Skeletal muscle tissue (tissue), 4 donors: Measurements from ENCODE around the gene FCN1. TPM values are rescaled to one million over a fixed set of nuclear protein-coding genes. Genes with fewer than 3 reads are reported as not detected.

Source experiments
- H3K27ac ChIP-seq: one replicate; pipeline ENCODE4 v1.7.0; 2013; ENCODE audit warnings: mild to moderate bottlenecking, low read depth, low read length, inconsistent platforms
- H3K27me3 ChIP-seq, 3 donors: one replicate each; pipeline ENCODE4 v1.7.0; 2013; ENCODE audit warnings: low read length in 3 of 3; ENCODE audit not compliant: control insufficient read depth in 3 of 3, insufficient read depth in 3 of 3
- H3K36me3 ChIP-seq, 3 donors: one replicate each; pipeline ENCODE4 v1.7.0; 2013; ENCODE audit warnings: low read length in 3 of 3; ENCODE audit not compliant: control insufficient read depth in 3 of 3, insufficient read depth in 3 of 3
- H3K4me1 ChIP-seq, 3 donors: one replicate each; pipeline ENCODE4 v1.7.0; 2013; ENCODE audit warnings: low read length in 3 of 3, mild to moderate bottlenecking in 3 of 3; ENCODE audit not compliant: control insufficient read depth in 3 of 3, insufficient read depth in 3 of 3
- H3K4me3 ChIP-seq, 3 donors: one replicate each; pipeline ENCODE4 v1.7.0; 2013; ENCODE audit warnings: low read length in 3 of 3
- H3K9ac ChIP-seq, 3 donors: one replicate each; pipeline ENCODE4 v1.7.0; 2013; ENCODE audit warnings: low read length in 3 of 3, mild to moderate bottlenecking in 3 of 3, moderate library complexity in 2 of 3, low read depth in 1 of 3
- H3K9me3 ChIP-seq, 3 donors: one replicate each; pipeline ENCODE4 v1.7.0; 2013; ENCODE audit warnings: low read length in 3 of 3; ENCODE audit not compliant: control insufficient read depth in 3 of 3
- total RNA-seq: library from RNA; depleted of rRNA; stranded (reverse); fragments of >200 nt; gene quantifications from one replicate; pipeline ENCODE4 v1.2.3, GENCODE V29; 2014
- donor health status: Osteomylitis.

The FCN1 gene
- total RNA-seq, 1 donor from 2014 or later, result 5.2 TPM

GRCh38 chr9:134944351-134944802, 26.7 kb upstream of the FCN1 start:
- Histone ChIP-seq H3K9ac (no peak overlapping the region), H3K4me3 (no peak overlapping the region), H3K27ac (no peak overlapping the region)

GRCh38 chr9:134943836-134944235, 26.1 kb upstream of the FCN1 start:
- Histone ChIP-seq H3K9me3 (no peaks in the 10 kb centered on the region), H3K9ac (no peak overlapping the region), H3K36me3 (no peaks in the 10 kb centered on the region), H3K4me1 (peaks cover 0 to 15% (median 9%) of the 10 kb centered on the region in 3 donors), H3K27me3 (peaks cover 34 to 79% (median 77%) of the 10 kb centered on the region in 3 donors), H3K27ac (no peak overlapping the region), H3K4me3 (no peak overlapping the region)

More at GRCh38 chr9:134944351-134944802, 26.7 kb upstream of the FCN1 start:
- H3K27me3 ChIP-seq, result peaks cover 33 to 74% (median 73%) of the 10 kb centered on the region in 3 donors
- H3K9me3 ChIP-seq, result no peaks in the 10 kb centered on the region
- no peaks in the 10 kb centered on the region for H3K36me3 ChIP-seq
- H3K4me1 ChIP-seq, result peaks cover 0 to 15% (median 9%) of the 10 kb centered on the region in 3 donors

- Histone ChIP-seq H3K9ac (no peak overlapping the region), H3K4me1 (peaks cover 0 to 15% (median 9%) of the 10 kb centered on the region in 3 donors), H3K4me3 (no peak overlapping the region), H3K27ac (no peak overlapping the region), H3K36me3 (no peaks in the 10 kb centered on the region), H3K9me3 (no peaks in the 10 kb centered on the region), H3K27me3 (peaks cover 32 to 79% (median 79%) of the 10 kb centered on the region in 3 donors)
Measured at GRCh38 chr9:134943411-134943810, 25.7 kb upstream of the FCN1 start.

GRCh38 chr9:134942788-134943184, 25.1 kb upstream of the FCN1 start:
- no peak overlapping the region for H3K4me3 ChIP-seq
- H3K4me1 ChIP-seq, result peaks cover 0 to 15% (median 9%) of the 10 kb centered on the region in 3 donors
- H3K36me3 ChIP-seq, result no peaks in the 10 kb centered on the region
- H3K27ac ChIP-seq, result no peak overlapping the region
- peaks cover 32 to 81% (median 81%) of the 10 kb centered on the region in 3 donors for H3K27me3 ChIP-seq
- H3K9ac ChIP-seq, result no peak overlapping the region
- H3K9me3 ChIP-seq, result no peaks in the 10 kb centered on the region

GRCh38 chr9:134942011-134942787, 24.5 kb upstream of the FCN1 start:
- H3K27ac ChIP-seq, result no peak overlapping the region
- no peaks in the 10 kb centered on the region for H3K9me3 ChIP-seq
- no peak overlapping the region for H3K9ac ChIP-seq
- H3K4me3 ChIP-seq, result no peak overlapping the region
- H3K36me3 ChIP-seq, result no peaks in the 10 kb centered on the region
- peaks cover 32 to 81% (median 80%) of the 10 kb centered on the region in 3 donors for H3K27me3 ChIP-seq
- H3K4me1 ChIP-seq, result peaks cover 0 to 15% (median 9%) of the 10 kb centered on the region in 3 donors

- Histone ChIP-seq H3K27ac (no peak overlapping the region), H3K4me1 (peaks cover 0 to 15% (median 9%) of the 10 kb centered on the region in 3 donors), H3K4me3 (no peak overlapping the region), H3K9me3 (no peaks in the 10 kb centered on the region), H3K36me3 (no peaks in the 10 kb centered on the region), H3K27me3 (peaks cover 29 to 86% (median 70%) of the 10 kb centered on the region in 3 donors), H3K9ac (peak overlapping the region in 1 of 3 donors; percentile 10)
Measured at GRCh38 chr9:134940236-134941208, 22.8 kb upstream of the FCN1 start.

- H3K4me1 ChIP-seq, result peaks cover 0 to 11% (median 9%) of the 10 kb centered on the region in 3 donors
- no peak overlapping the region for H3K4me3 ChIP-seq
- H3K9ac ChIP-seq, result no peak overlapping the region
- peaks cover 25 to 79% (median 63%) of the 10 kb centered on the region in 3 donors for H3K27me3 ChIP-seq
- no peak overlapping the region for H3K27ac ChIP-seq
- no peaks in the 10 kb centered on the region for H3K36me3 ChIP-seq
- no peaks in the 10 kb centered on the region for H3K9me3 ChIP-seq
Measured at GRCh38 chr9:134939836-134940235, 22.1 kb upstream of the FCN1 start.

GRCh38 chr9:134939080-134939733, 21.5 kb upstream of the FCN1 start:
- Histone ChIP-seq H3K4me3 (no peak overlapping the region), H3K27me3 (peaks cover 22 to 79% (median 60%) of the 10 kb centered on the region in 3 donors), H3K9ac (no peak overlapping the region), H3K27ac (no peak overlapping the region), H3K9me3 (no peaks in the 10 kb centered on the region), H3K4me1 (peaks cover 0 to 7% (median 5%) of the 10 kb centered on the region in 3 donors), H3K36me3 (no peaks in the 10 kb centered on the region)

GRCh38 chr9:134938346-134939079, 20.8 kb upstream of the FCN1 start:
- Histone ChIP-seq H3K36me3 (no peaks in the 10 kb centered on the region), H3K4me1 (peaks cover 0 to 6% (median 2%) of the 10 kb centered on the region in 3 donors), H3K4me3 (no peak overlapping the region), H3K27me3 (peaks cover 19 to 72% (median 58%) of the 10 kb centered on the region in 3 donors), H3K9me3 (no peaks in the 10 kb centered on the region), H3K27ac (no peak overlapping the region), H3K9ac (no peak overlapping the region)
